Measurements from ENCODE around the gene LRRFIP1. TPM values are rescaled to one million over a fixed set of nuclear protein-coding genes. Genes with fewer than 3 reads are reported as not detected.

The LRRFIP1 gene
- total and polyA plus RNA-seq, 2 of the 13 experiments (the other 11 are each of a cell fraction or from before 2014, with no cell fraction given), result 15.9 to 40.5 TPM

- TF ChIP-seq DMTF1 (CRISPR knock-in tag; IDR thresholded peaks at IDR 0.05) (no peak), CENPX (CRISPR knock-in tag; IDR thresholded peaks at IDR 0.05) (no peak), KLF12 (CRISPR knock-in tag; IDR thresholded peaks at IDR 0.05; ENCODE audit: borderline replicate concordance) (no peak), ZSCAN5A (CRISPR knock-in tag; IDR thresholded peaks at IDR 0.05; ENCODE audit: borderline replicate concordance) (no peak), ZBTB40 (IDR thresholded peaks at IDR 0.05) (no peak), ZBTB40 (CRISPR knock-in tag; IDR thresholded peaks at IDR 0.05) (no peak), ZNF256 (CRISPR knock-in tag; conservative IDR thresholded peaks at IDR 0.05) (no peak), ZNF431 (CRISPR knock-in tag; IDR thresholded peaks at IDR 0.05; ENCODE audit: borderline replicate concordance, low read depth) (no peak)
- TF ChIP-seq, protein P1, sequence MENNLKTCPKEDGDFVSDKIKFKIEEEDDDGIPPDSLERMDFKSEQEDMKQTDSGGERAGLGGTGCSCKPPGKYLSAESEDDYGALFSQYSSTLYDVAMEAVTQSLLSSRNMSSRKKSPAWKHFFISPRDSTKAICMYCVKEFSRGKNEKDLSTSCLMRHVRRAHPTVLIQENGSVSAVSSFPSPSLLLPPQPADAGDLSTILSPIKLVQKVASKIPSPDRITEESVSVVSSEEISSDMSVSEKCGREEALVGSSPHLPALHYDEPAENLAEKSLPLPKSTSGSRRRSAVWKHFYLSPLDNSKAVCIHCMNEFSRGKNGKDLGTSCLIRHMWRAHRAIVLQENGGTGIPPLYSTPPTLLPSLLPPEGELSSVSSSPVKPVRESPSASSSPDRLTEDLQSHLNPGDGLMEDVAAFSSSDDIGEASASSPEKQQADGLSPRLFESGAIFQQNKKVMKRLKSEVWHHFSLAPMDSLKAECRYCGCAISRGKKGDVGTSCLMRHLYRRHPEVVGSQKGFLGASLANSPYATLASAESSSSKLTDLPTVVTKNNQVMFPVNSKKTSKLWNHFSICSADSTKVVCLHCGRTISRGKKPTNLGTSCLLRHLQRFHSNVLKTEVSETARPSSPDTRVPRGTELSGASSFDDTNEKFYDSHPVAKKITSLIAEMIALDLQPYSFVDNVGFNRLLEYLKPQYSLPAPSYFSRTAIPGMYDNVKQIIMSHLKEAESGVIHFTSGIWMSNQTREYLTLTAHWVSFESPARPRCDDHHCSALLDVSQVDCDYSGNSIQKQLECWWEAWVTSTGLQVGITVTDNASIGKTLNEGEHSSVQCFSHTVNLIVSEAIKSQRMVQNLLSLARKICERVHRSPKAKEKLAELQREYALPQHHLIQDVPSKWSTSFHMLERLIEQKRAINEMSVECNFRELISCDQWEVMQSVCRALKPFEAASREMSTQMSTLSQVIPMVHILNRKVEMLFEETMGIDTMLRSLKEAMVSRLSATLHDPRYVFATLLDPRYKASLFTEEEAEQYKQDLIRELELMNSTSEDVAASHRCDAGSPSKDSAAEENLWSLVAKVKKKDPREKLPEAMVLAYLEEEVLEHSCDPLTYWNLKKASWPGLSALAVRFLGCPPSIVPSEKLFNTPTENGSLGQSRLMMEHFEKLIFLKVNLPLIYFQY (CRISPR knock-in tag; IDR thresholded peaks at IDR 0.05; ENCODE audit: borderline replicate concordance), result no peak
Observed at GRCh38 chr2:237774811-237775553, 147.6 kb downstream of the LRRFIP1 start (continued).

All from HepG2 (cell line).